ENCODE data around the gene ZDHHC13. TPM values are rescaled to one million over a fixed set of nuclear protein-coding genes. Genes with fewer than 3 reads are reported as not detected.

ZDHHC13 gene
- total and polyA plus RNA-seq, 2 donors (not counting 1 experiment from before 2014, with no cell fraction given), result 8.8 to 21.7 TPM

GRCh38 chr11:19087658-19088057, 29.3 kb upstream of the ZDHHC13 start:
- Histone ChIP-seq H2AFZ (ENCODE audit: insufficient read depth, low read depth, low read length, poor library complexity, severe bottlenecking) (no peak overlapping the region), H3K36me3 (replicated peaks in 1 of 2; ENCODE audit: control extremely low read depth in 1 of 2, control insufficient read depth in 1 of 2, extremely low read depth in 1 of 2, insufficient read depth in 2 of 2, low read length in 1 of 2) (no peaks in the 10 kb centered on the region), H3K27ac (ENCODE audit: low read length in 2 of 2) (no peak overlapping the region), H3K9ac (ENCODE audit: low read length) (no peak overlapping the region), H3K4me2 (replicated peaks; ENCODE audit: low read depth, low read length, poor library complexity, severe bottlenecking) (no peak overlapping the region), H3K4me3 (ENCODE audit: control extremely low read depth in 1 of 5, extremely low read depth in 1 of 5, insufficient read depth in 1 of 5, low read depth in 2 of 5, low read length in 4 of 5) (no peak overlapping the region), H3K4me1 (ENCODE audit: control insufficient read depth in 2 of 2, insufficient read depth in 2 of 2, low read length in 2 of 2) (no peaks in the 10 kb centered on the region), H3K79me2 (ENCODE audit: control insufficient read depth, insufficient read depth, low read length) (no peaks in the 10 kb centered on the region), H3K9me3 (ENCODE audit: control extremely low read depth in 1 of 3, control insufficient read depth in 2 of 3, insufficient read depth in 1 of 3, low read length in 2 of 3) (no peaks in the 10 kb centered on the region), H4K20me1 (ENCODE audit: control insufficient read depth, insufficient read depth, low read length, poor library complexity, severe bottlenecking) (no peaks in the 10 kb centered on the region), H3K27me3 (replicated peaks in 1 of 4; ENCODE audit: control extremely low read depth in 1 of 4, control insufficient read depth in 3 of 4, insufficient read depth in 4 of 4, low read length in 3 of 4) (peaks cover 0 to 7% (median 2%) of the 10 kb centered on the region in 4 experiments)
- no peak overlapping the region for H3K4me3 Mint-ChIP-seq
- no peak for TF ChIP-seq EZH2 (IDR thresholded peaks at IDR 0.05; ENCODE audit: borderline replicate concordance, insufficient read depth, low read depth, low read length, poor library complexity, severe bottlenecking)
- TF ChIP-seq, protein P1, sequence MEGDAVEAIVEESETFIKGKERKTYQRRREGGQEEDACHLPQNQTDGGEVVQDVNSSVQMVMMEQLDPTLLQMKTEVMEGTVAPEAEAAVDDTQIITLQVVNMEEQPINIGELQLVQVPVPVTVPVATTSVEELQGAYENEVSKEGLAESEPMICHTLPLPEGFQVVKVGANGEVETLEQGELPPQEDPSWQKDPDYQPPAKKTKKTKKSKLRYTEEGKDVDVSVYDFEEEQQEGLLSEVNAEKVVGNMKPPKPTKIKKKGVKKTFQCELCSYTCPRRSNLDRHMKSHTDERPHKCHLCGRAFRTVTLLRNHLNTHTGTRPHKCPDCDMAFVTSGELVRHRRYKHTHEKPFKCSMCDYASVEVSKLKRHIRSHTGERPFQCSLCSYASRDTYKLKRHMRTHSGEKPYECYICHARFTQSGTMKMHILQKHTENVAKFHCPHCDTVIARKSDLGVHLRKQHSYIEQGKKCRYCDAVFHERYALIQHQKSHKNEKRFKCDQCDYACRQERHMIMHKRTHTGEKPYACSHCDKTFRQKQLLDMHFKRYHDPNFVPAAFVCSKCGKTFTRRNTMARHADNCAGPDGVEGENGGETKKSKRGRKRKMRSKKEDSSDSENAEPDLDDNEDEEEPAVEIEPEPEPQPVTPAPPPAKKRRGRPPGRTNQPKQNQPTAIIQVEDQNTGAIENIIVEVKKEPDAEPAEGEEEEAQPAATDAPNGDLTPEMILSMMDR (IDR thresholded peaks at IDR 0.05), result no peak
- no peaks in the 10 kb centered on the region for H3K4me1 Mint-ChIP-seq
- ChIA-PET POLR2A (no interaction called here), CTCF (interaction anchor here (1.2 to 6.2 kb wide), 2 partner anchors 9 to 11 kb away, joined by 3 to 21 read pairs; no protein-coding TSS in a partner anchor)
- WGBS (ENCODE audit: insufficient coverage), result 93% methylated on average over 8 of the region's 8 CpGs
- intact Hi-C loops (cut with micrococcal nuclease), result no loop called here
- no peaks in the 10 kb centered on the region for H3K9me3 Mint-ChIP-seq (ENCODE audit: insufficient read depth)
- ATAC-seq (ENCODE audit: low read depth) (no peak), DNase-seq (no peak)
- no peak overlapping the region for H3K27ac Mint-ChIP-seq
- H3K27me3 Mint-ChIP-seq, result peaks cover 17% of the 10 kb centered on the region

GRCh38 chr11:19088791-19089190, 28.2 kb upstream of the ZDHHC13 start:
- Histone ChIP-seq H3K9ac (ENCODE audit: low read length) (no peak overlapping the region), H3K27ac (ENCODE audit: low read length in 2 of 2) (no peak overlapping the region), H3K27me3 (replicated peaks in 1 of 4; ENCODE audit: control extremely low read depth in 1 of 4, control insufficient read depth in 3 of 4, insufficient read depth in 4 of 4, low read length in 3 of 4) (peaks cover 0 to 7% (median 2%) of the 10 kb centered on the region in 4 experiments), H3K4me1 (ENCODE audit: control insufficient read depth in 2 of 2, insufficient read depth in 2 of 2, low read length in 2 of 2) (no peaks in the 10 kb centered on the region), H3K79me2 (ENCODE audit: control insufficient read depth, insufficient read depth, low read length) (no peaks in the 10 kb centered on the region), H2AFZ (ENCODE audit: insufficient read depth, low read depth, low read length, poor library complexity, severe bottlenecking) (no peak overlapping the region), H4K20me1 (ENCODE audit: control insufficient read depth, insufficient read depth, low read length, poor library complexity, severe bottlenecking) (no peaks in the 10 kb centered on the region), H3K36me3 (replicated peaks in 1 of 2; ENCODE audit: control extremely low read depth in 1 of 2, control insufficient read depth in 1 of 2, extremely low read depth in 1 of 2, insufficient read depth in 2 of 2, low read length in 1 of 2) (no peaks in the 10 kb centered on the region), H3K9me3 (ENCODE audit: control extremely low read depth in 1 of 3, control insufficient read depth in 2 of 3, insufficient read depth in 1 of 3, low read length in 2 of 3) (no peaks in the 10 kb centered on the region), H3K4me3 (ENCODE audit: control extremely low read depth in 1 of 5, extremely low read depth in 1 of 5, insufficient read depth in 1 of 5, low read depth in 2 of 5, low read length in 4 of 5) (no peak overlapping the region), H3K4me2 (replicated peaks; ENCODE audit: low read depth, low read length, poor library complexity, severe bottlenecking) (no peak overlapping the region)
- intact Hi-C loops (cut with micrococcal nuclease), result no loop called here
- TF ChIP-seq EZH2 (IDR thresholded peaks at IDR 0.05; ENCODE audit: borderline replicate concordance, insufficient read depth, low read depth, low read length, poor library complexity, severe bottlenecking), result no peak
- TF ChIP-seq, protein P1 (IDR thresholded peaks at IDR 0.05), result no peak
- Mint-ChIP-seq H3K27ac (no peak overlapping the region), H3K4me1 (no peaks in the 10 kb centered on the region), H3K27me3 (peaks cover 24% of the 10 kb centered on the region), H3K4me3 (no peak overlapping the region), H3K9me3 (ENCODE audit: insufficient read depth) (no peaks in the 10 kb centered on the region)
- DNase-seq (no peak), ATAC-seq (ENCODE audit: low read depth) (no peak)
- POLR2A ChIA-PET, result no interaction called here
- no CpG with 5 or more reads among the region's 4 CpGs for WGBS (ENCODE audit: insufficient coverage)
- CTCF ChIA-PET, result interaction anchor here (1.6 to 6.2 kb wide), 2 partner anchors 10 to 12 kb away, joined by 6 to 21 read pairs; no protein-coding TSS in a partner anchor
